HT-29 (cell line): Measurements from ENCODE around the gene ELOVL5. TPM values are rescaled to one million over a fixed set of nuclear protein-coding genes. Genes with fewer than 3 reads are reported as not detected.

Experiments
- DNase-seq: peaks from one replicate; pipeline ENCODE4 v3.0.0-alpha.2; 2015; ENCODE audit warnings: low spot score
- total RNA-seq: library from RNA; depleted of rRNA; stranded (reverse); fragments of >200 nt; shearing (Covaris generic); gene quantifications from 2 replicates; pipeline ENCODE4 v1.2.3, GENCODE V29; 2014

ELOVL5 gene
- total RNA-seq, 1 experiment from 2014 or later, result not detected

GRCh38 chr6:53273370-53273769 lies 75.4 kb downstream of the ELOVL5 start:
- DNase-seq, result no peak

GRCh38 chr6:53269827-53270226 lies 78.9 kb downstream of the ELOVL5 start:
- DNase-seq, result no peak

- no peak for DNase-seq
Observed at GRCh38 chr6:53268858-53269608, 79.7 kb downstream of the ELOVL5 start.

- DNase-seq, result no peak
Observed at GRCh38 chr6:53266553-53267090, 82.1 kb downstream of the ELOVL5 start.

GRCh38 chr6:53264915-53265607 lies 83.7 kb downstream of the ELOVL5 start:
- DNase-seq, result no peak

- no peak for DNase-seq
Observed at GRCh38 chr6:53264337-53264736, 84.4 kb downstream of the ELOVL5 start.

GRCh38 chr6:53263917-53264316 lies 84.8 kb downstream of the ELOVL5 start:
- DNase-seq, result no peak

- no peak for DNase-seq
Observed at GRCh38 chr6:53259860-53260580, 88.7 kb downstream of the ELOVL5 start.

GRCh38 chr6:53258774-53259155 lies 90.0 kb downstream of the ELOVL5 start:
- DNase-seq, result no peak

GRCh38 chr6:53258076-53258773 lies 90.5 kb downstream of the ELOVL5 start:
- no peak for DNase-seq

GRCh38 chr6:53257533-53257932 lies 91.2 kb downstream of the ELOVL5 start:
- no peak for DNase-seq

GRCh38 chr6:53257001-53257400 lies 91.7 kb downstream of the ELOVL5 start:
- no peak for DNase-seq

GRCh38 chr6:53252177-53252692 lies 96.5 kb downstream of the ELOVL5 start:
- DNase-seq, result no peak

GRCh38 chr6:53251033-53251672 lies 97.6 kb downstream of the ELOVL5 start:
- DNase-seq, result no peak

- DNase-seq, result no peak
Observed at GRCh38 chr6:53250176-53251032, 98.3 kb downstream of the ELOVL5 start.

GRCh38 chr6:53246924-53247323 lies 101.8 kb downstream of the ELOVL5 start:
- DNase-seq, result no peak

- DNase-seq, result no peak
Observed at GRCh38 chr6:53244958-53245357, 103.8 kb downstream of the ELOVL5 start.

- DNase-seq, result no peak
Observed at GRCh38 chr6:53244399-53244931, 104.3 kb downstream of the ELOVL5 start.

GRCh38 chr6:53241938-53242337 lies 106.8 kb downstream of the ELOVL5 start:
- DNase-seq, result no peak

- DNase-seq, result no peak
Observed at GRCh38 chr6:53240761-53241160, 108.0 kb downstream of the ELOVL5 start.
